Stimulated activated CD4-positive, alpha-beta T cell treated with anti-CD3 and anti-CD28 coated beads, Interleukin-12 subunit alpha, Interleukin-12 subunit beta, amount 100 ng/mL, for 48 hours (primary cell): ENCODE data around the gene GALNT12.

Source experiments
- DNase-seq, 3 donors: peaks; one replicate each; pipeline ENCODE4 v3.0.0-alpha.2; 2020; ENCODE audit warnings: low read depth in 2 of 3, low spot score in 1 of 3

Gene GALNT12

DNA sequence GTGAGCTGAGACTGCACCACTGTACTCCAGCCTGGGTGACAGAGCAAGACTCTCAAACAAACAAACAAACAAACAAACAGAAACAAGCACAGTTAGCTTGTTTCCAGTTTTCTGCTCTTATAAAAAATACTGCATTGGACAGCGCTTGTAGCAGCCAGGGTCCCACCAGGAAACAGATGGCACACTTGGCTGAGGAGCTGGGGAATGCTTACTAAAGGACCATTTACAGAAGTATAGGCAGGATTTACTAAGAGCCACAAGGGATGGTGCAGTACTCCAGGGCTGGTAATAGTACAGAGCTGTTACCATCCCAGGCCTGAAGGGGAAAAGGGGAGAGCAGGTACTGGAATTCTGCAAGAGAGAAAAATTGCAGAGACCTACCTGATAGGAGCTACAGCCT lies 5.9 kb upstream of the GALNT12 start:
- DNase-seq, result no peak

DNA sequence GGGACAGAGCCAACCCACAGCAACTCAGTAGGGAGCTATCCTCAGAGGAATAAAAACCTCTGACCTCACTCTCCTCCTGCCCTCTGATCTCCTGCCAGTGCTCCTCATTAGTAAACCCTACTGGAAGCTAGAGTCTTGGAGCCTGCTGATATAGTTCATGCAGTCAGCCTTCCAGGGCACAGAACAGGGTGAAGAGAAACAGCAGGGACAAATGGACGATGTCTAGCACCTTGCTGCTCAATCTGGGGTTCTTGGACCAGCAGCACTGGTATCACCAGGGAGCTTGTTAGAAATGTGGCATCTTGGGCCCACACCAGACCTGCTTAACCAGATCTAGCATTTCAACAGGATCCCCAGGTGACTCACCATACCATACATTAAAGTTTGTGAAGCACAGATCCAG lies 5.5 kb upstream of the GALNT12 start:
- DNase-seq, result no peak

DNA sequence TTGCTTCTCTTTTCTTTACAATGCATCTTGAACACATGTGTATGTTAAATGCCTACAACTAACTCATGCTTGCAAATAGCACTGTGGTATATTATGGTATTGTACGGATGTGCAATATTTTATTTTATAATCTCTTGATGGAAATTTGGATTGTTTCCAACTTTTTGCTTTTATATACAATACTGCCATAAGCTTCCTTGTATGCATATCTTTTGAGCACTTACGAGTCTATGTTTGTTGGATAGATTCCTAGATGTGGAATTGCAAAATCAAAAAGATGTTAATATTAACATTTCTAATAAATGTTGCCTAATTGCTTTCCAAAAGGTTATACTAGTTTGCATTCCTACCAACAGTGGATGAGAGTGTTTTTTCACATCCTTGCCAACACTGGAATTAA lies 3.4 kb upstream of the GALNT12 start:
- DNase-seq, result no peak

DNA sequence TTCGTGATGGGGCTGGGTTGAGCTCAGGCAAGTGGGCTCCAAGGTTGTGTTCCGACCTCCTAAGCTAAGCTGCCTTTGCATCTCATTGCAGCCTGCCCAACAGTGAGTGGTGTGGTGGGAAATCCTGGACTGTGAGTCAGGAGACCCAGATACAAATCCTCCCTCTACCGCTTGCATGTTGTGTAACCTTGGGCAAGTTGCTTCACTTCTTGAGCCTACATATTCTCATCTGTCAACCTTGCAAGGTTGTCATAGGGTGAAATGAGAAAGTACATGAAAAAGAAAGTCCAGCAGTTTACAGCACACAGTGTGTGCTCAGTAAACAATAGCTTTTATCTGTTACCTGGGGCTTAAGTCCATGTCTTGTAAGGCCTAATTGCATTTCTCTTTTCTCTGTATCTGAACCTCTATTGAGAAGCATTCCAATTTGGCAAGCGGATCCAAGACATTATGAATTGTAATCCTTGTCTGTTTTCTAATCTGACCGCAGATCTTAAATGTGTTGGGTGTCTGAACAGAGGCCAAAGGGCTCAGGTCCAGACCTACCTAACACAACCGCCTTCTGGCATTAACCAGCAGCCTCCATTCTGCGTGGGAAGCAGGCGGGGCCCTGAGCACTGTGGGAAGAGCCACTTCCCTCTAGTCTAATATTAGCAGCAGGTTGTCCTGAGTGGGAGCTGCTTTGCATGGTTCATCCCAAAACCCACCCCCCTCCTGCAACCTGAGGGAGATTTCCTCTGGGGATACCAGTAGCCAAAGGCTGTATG lies 1.8 kb upstream of the GALNT12 start:
- no peak for DNase-seq

DNA sequence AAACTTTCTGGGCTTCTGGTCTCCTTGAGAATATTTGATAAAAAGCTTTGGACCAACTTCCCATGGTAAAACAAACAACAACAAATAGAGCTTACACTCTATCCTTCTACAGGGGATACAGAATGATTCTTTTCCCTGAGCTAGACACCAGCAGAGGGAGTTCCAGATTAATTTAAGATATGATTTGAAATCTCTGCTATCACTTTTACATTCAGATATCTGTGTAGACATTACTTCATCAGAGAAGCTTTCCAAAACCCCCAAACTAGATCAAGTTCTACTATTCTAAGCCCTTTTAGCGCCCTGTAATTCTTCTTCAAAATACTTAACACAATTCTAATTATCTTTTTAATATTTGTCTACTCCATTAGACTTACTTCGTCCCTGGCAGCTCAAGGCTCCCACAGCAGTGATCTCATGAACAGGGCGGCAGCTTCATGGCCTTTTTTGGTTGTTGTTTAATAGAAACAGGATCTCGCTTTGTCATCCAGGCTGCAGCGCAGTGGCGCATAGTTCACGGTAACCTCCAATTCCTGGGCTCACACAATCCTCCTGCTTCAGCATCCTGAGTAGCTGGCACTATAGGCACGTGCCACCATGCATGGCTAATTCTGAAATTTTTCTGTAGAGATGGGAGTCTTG lies 955 bp upstream of the GALNT12 start:
- DNase-seq, result no peak

GRCh38 chr9:98807814-98808195 lies 335 bp downstream of the GALNT12 start:
- no peak for DNase-seq

DNA sequence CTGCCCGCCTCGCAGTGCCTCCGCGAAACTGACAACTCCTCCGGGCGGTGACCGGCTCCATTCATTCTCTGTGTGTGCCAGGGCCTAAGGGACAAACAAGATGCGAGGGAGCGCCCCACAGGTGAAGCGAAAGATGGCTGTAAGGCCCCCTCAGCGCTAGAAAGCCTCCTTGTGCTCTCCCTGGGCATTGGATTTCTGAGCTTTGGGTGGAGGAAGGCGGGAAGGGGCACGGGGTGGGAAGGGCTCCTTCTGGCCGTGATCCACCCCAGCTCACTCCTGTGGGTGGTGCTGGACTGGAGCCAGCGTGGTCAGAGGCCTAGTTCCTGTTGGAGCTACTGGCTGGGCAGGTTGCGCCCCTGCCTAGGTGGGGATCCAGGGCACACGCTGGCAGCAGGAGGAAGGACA lies 943 bp downstream of the GALNT12 start:
- DNase-seq, result no peak

GRCh38 chr9:98808875-98809274 lies 1.4 kb downstream of the GALNT12 start:
- no peak for DNase-seq

GRCh38 chr9:98809311-98810101 lies 2.0 kb downstream of the GALNT12 start:
- DNase-seq, result no peak

DNA sequence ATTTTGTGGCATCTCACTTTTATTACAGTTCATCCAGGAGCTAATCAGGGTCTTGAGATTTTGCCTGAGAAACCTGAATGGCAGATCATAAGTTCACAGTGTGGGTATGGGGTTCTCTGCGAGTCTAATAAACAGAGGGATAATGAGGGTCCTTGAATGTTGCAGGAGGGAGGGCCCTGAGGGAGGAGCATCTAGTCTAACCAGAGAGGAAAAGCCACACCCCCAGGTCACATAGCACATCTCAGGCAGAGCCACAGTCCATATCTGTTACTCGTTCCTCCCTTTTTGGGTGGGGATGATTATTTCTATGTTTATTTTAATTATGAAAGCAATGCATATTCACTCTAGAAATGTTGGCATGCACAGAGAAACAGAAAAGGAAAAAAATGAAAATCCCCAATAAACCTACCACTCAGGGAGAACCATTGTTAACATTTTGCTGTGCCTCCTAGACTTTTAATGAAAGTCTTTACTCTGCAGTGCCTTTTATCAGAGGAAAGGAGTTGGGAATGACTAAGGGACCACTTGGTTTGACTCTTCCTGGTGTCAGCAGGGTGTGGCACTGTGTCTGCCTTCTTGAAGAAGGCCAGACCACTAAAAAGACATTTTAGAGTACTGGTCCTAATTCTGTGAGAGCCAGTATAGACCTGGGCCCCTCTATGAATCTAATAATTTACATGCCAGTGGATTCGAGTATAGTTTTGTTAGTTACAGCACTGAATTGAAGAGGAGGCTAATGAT lies 2.8 kb downstream of the GALNT12 start:
- DNase-seq, result no peak

DNA sequence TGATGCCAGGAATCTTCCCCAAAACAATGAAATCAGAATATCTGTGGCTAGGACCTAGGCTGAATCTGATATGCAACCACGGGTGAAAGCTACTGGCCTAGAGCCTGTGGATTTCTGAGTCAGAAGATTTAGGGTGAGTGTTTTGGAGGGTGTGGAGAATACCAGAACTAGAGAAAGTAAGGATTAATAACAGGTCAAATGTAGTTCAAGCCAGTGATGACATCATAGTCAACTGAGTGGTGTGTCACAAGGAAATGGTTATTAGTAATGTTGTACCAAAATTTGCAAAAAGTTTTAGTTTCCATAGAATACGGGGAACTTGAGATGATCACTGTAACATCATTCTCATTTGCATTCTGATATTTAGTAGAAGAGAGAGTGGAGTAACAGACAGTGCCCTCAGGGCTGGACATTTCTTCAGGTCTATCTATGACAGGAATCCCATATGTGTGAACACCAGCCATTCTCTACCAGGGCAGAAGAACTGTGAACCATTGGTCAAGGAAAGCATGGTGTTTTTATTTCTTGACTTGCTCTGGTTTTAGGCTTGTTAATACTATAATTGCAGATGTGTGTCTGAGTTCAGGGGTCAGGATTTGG lies 3.7 kb downstream of the GALNT12 start:
- no peak for DNase-seq

DNA sequence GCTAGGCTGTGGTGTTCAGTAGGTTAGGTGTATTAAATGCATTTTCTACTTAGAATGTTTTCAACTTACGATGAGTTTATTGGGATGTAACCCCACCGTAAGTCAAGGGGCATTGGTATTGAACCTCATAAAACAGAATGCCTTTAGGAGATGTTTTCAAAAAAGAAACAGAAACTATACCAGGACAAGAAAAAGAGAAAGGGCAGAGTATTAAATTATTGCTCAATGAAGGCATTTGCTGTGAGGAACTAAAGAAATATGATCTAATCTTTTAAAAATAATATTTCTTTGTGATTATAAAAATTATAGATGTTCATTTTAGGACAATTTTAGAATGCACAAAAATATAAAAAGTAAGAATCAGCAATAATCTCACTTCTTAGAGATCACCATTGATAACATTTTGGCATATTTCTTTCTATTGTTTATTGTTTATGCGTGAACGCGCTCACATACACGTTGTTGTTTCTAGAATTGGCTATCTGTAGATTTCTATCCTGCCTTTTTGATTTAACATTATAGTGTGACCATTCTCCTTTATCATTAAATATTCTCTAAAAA lies 8.0 kb downstream of the GALNT12 start:
- no peak for DNase-seq

- no peak for DNase-seq
Measured at GRCh38 chr9:98818764-98819163, 11.3 kb downstream of the GALNT12 start.

- DNase-seq, result no peak
Measured at GRCh38 chr9:98819231-98819630, 11.8 kb downstream of the GALNT12 start.

GRCh38 chr9:98821831-98822230 lies 14.4 kb downstream of the GALNT12 start:
- DNase-seq, result no peak

DNA sequence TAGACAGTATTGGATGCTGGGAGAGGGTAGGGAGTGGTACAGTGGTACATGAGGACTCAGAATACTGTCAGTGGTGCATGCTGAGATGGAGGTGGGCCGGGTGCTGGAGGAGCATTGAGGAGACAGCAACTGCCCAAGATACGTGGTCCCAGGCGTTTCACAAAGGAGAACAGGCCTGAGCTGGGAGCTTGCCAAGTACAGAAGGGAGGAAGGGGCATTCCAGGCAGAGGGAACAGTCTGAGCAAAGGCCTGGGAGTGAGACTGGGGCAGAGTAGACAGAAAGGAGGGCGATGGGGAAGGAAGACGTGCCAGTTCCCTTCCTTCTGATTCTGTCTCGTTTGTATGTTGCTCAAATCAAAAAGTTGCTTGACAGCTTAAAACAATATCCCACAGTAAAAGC lies 15.2 kb downstream of the GALNT12 start:
- DNase-seq, result no peak

DNA sequence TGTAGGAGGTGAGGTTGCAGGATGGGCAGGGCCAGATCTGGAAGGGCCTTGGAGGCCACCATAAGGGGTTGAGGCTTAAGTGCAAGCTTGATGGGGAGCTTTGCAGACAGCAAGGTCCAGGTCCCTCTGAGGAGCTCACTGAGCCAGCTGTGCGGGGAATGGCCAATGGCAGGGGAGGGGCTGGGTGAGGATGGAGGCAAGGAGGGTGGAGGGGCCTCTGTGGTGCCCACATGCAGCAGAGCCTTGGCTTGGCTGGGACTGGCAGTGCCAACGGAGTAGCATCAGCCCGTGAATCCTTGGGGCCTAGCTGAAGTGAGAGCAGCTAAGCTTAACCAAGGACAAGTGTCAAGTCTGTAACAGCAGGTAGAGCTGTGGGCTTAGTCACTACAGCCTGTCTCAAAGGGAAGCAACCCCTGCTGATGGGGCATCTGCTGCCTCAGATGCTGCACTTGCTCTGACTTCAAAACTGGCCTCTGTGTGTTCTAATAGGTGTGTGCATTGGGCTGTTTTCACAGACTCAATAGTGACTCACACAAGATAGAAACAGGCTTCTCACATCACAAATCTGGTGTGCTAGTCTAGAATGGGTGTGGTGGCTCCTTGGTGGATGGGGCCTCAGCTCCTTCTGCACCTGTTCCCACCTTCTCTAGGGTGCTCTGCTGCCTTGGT lies 16.3 kb downstream of the GALNT12 start:
- no peak for DNase-seq

DNA sequence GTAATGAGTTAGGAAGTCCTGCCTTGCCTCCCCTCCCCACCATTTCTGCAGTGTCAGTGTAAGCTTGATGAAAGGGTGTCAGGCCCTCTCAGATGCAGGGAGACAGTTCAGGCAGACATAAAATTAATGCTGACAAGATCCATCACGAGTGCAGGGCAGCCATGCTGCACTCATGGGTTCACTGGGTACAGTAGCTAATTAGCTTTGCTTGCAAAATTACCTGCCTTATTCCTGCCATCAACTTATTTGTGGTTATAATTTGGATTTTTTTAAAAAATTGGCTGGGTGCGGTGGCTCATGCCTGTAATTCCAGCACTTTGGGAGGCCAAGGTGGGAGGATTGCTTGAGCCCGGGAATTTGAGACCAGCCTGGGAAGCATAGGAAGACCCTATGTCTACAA lies 17.9 kb downstream of the GALNT12 start:
- no peak for DNase-seq

- no peak for DNase-seq
Measured at GRCh38 chr9:98826716-98827115, 19.2 kb downstream of the GALNT12 start.

DNA sequence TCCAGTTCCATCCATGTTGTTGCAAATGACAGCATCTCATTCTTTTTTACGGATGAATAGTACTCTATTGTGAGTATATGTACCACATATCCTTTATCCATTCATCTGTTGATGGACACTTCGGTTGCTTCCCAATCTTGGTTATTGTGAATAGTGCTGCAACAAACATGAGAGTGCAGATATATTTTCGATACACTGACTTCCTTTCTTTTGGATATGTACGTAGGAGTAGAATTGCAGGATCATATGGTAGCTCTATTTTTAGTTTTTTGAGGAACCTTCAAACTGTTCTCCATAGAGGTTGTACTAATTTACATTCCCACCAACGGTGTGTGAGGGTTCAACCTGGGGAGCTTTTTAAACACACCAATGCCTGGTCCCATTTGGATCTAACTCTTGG lies 22.3 kb downstream of the GALNT12 start:
- no peak for DNase-seq
